ENCODE results near the gene SOAT2. TPM values are rescaled to one million over a fixed set of nuclear protein-coding genes. Genes with fewer than 3 reads are reported as not detected.

SOAT2 gene
- total RNA-seq, 1 donor from 2014 or later: 0.74 TPM

DNA sequence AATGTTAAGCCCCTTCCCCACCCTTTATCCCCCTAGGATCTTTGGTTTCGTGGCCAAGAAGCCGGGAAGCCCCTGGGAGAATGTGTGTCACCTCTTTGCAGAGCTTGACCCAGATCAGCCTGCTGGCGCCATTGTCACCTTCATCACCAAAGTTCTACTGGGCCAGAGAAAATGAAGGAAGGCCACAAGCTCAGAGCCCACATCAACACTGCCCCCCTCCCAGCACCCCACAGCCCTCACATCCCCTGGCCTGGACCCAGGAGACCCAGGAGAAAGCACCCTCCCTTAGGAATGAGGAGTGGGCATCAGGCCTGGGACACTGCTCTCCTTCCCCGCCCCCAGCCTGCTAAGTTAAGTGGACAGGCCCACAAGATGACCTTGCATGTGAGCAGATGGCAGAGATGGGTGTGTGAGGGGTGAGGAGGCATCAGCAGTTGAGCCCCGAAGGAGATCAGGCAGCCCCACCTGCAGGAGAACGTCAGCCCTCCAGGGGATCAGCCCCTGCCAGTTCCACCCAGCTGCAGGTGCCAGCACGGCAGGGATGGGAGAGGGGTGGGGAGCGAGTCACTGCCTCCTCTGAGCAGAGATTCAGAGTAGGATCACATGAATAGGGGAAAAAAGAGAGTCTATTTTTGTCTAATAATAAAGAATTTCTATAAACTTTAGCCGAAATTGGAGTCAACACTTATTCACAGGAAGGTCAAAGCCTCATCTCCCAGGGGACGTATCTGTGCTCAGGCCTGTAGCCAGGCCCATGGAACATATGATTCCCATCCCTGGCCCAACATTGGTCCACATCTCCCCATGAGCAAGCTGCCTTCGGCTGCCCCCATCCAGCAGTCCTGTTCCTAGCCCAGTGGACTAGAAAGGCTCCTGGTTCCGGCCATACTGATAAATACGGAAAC, 39.3 kb upstream of the SOAT2 start:
- H3K27ac ChIP-seq: peak overlapping the region; percentile 80
- peak in 1 of 2 donors; percentile 91 for DNase-seq (ENCODE audit: extremely low spot score in 2 of 2)
- no peak overlapping the region for H3K4me3 ChIP-seq
- H3K27me3 ChIP-seq: no peaks in the 10 kb centered on the region
- TF ChIP-seq POLR2AphosphoS5 (IDR thresholded peaks at IDR 0.05; ENCODE audit: insufficient read depth in 1 of 2, low read depth in 1 of 2) (peak; percentile 70 to 82), POLR2A (IDR thresholded peaks at IDR 0.05) (no peak)
- H3K4me1 ChIP-seq: peaks cover 88% of the 10 kb centered on the region
- no peaks in the 10 kb centered on the region for H3K9me3 ChIP-seq
- intact Hi-C loops (cut with DNase I): loop anchor here (10.0 kb wide), 1 partner anchor 131 kb away; no protein-coding TSS in a partner anchor
- H3K36me3 ChIP-seq: peaks cover 0 to 44% of the 10 kb centered on the region in 2 donors

DNA sequence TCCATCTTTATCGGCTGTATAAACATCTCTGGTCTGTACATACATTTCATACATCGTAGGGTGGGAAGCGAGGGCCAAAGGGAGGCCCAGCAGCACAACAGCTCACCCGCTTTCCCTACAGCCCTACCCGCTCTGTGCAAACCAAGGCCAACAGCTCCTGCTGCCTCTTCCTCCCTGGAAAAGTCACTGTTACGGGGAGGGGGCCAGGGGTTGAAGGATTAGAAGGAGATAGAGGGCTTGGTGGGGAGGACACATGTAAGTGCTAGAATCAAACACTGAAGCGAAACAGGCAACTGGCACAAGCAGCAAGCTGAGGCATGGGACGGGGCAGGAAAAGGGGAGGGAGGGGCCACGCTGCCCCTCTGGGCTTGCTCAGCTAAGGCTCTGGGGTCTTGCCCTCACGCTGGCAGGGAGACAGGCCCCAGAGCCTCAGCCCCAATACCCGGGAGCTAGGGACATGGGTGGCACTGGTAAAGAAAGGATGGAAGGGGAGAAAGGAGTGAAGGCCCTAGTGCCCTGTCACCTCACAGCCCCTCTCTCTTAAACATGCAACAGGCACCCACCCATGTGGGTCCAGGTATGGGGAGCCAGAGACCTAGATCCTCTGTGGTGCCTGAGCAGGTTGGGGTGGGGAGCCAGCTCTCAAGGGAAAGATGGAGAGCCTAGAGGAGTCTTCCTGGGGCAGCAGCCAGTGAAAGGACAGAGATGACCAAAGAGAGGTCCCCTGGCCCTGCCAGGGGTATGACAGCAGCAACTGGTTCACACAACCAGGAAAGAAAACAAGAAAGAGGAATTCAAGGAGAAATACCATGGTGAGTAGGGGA, 38.5 kb upstream of the SOAT2 start:
- TF ChIP-seq POLR2A (IDR thresholded peaks at IDR 0.05) (no peak), POLR2AphosphoS5 (IDR thresholded peaks at IDR 0.05; ENCODE audit: insufficient read depth in 1 of 2, low read depth in 1 of 2) (peak in 1 of 2 donors; percentile 6)
- peak in 1 of 2 donors; percentile 92 for DNase-seq (ENCODE audit: extremely low spot score in 2 of 2)
- no peaks in the 10 kb centered on the region for H3K9me3 ChIP-seq
- H3K4me3 ChIP-seq: no peak overlapping the region
- intact Hi-C loops (cut with DNase I): loop anchor here (10.0 kb wide), 1 partner anchor 130 kb away; no protein-coding TSS in a partner anchor
- peaks cover 0 to 36% of the 10 kb centered on the region in 2 donors for H3K36me3 ChIP-seq
- H3K4me1 ChIP-seq: peaks cover 89% of the 10 kb centered on the region
- no peaks in the 10 kb centered on the region for H3K27me3 ChIP-seq
- peak overlapping the region; percentile 80 for H3K27ac ChIP-seq

DNA sequence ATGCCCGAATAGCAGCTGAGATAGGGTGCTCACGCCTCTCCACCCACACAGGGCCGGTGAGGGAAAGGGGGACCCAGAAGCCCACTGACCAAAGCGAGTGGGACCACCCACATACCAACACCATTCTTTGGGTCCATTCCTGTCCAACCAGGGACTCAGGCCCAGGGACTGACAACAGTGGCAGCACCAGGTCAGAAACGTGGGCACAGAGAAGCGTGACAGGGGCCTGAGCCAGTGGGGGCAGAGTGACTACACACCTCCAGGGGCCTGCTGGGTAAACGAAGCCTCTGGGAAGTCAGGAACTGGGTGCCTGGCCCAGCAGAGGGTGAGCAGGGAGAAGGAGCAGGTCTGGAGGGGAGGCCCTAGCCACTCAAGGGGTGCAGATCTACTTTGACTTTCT, 37.8 kb upstream of the SOAT2 start:
- Histone ChIP-seq H3K4me3 (no peak overlapping the region), H3K4me1 (peaks cover 89% of the 10 kb centered on the region), H3K27me3 (no peaks in the 10 kb centered on the region), H3K27ac (peak overlapping the region; percentile 80), H3K36me3 (peaks cover 0 to 30% of the 10 kb centered on the region in 2 donors), H3K9me3 (no peaks in the 10 kb centered on the region)
- intact Hi-C loops (cut with DNase I): loop anchor here (10.0 kb wide), 1 partner anchor 129 kb away; no protein-coding TSS in a partner anchor
- DNase-seq (ENCODE audit: extremely low spot score in 2 of 2): peak in 1 of 2 donors; percentile 88
- TF ChIP-seq, protein P1, sequence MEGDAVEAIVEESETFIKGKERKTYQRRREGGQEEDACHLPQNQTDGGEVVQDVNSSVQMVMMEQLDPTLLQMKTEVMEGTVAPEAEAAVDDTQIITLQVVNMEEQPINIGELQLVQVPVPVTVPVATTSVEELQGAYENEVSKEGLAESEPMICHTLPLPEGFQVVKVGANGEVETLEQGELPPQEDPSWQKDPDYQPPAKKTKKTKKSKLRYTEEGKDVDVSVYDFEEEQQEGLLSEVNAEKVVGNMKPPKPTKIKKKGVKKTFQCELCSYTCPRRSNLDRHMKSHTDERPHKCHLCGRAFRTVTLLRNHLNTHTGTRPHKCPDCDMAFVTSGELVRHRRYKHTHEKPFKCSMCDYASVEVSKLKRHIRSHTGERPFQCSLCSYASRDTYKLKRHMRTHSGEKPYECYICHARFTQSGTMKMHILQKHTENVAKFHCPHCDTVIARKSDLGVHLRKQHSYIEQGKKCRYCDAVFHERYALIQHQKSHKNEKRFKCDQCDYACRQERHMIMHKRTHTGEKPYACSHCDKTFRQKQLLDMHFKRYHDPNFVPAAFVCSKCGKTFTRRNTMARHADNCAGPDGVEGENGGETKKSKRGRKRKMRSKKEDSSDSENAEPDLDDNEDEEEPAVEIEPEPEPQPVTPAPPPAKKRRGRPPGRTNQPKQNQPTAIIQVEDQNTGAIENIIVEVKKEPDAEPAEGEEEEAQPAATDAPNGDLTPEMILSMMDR (IDR thresholded peaks at IDR 0.05): no peak
- TF ChIP-seq POLR2A (IDR thresholded peaks at IDR 0.05) (no peak), POLR2AphosphoS5 (IDR thresholded peaks at IDR 0.05; ENCODE audit: insufficient read depth in 1 of 2, low read depth in 1 of 2) (no peak)

DNA sequence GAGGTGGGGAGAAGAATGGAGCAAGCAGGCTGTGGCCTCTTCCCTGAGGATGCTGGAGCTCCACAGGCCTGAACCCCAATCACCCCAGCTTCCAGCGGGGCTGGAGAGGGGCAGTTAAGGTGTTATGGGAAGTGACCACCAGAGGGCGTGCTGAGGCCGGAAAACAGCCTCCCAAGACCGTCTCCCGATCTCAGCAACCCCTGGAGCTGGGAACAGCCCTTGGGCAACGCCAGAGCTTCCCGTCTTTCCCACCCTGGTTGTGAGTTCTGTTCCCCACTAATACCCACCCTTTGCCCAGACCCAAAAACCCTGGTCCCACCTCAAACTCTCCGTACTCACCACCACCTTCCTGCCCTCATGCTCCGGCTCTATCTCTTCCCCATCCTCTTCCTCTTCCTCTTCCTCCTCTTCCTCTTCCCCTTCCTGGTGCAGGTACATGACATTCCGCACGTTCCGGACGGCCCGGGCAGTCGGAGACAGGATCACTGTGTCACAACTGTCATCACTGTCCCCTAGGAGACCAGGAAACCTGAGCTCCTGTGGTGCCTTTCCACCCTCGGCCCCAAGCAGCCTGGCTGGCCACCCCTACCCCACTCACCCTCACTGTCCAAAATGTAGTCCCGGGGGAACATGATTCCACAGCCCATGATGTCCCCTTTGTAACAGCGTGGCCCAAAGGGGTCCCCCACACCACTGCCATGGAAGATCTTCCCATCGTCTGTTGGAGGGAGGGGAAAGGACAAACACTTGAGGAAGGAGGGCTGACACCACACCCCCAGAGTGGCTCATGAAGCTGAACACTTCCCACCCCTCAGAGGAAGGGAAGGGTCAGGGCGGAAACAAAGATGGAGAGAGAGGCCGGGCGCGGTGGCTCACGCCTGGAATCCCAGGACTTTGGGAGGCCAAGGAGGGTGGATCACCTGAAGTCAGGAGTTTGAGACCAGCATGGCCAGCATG, 37.0 kb upstream of the SOAT2 start:
- Histone ChIP-seq H3K4me1 (peaks cover 89% of the 10 kb centered on the region), H3K27me3 (no peaks in the 10 kb centered on the region), H3K4me3 (no peak overlapping the region), H3K27ac (peak overlapping the region; percentile 80), H3K36me3 (peaks cover 0 to 22% of the 10 kb centered on the region in 2 donors), H3K9me3 (no peaks in the 10 kb centered on the region)
- TF ChIP-seq POLR2AphosphoS5 (IDR thresholded peaks at IDR 0.05; ENCODE audit: insufficient read depth in 1 of 2, low read depth in 1 of 2): peak in 1 of 2 donors; percentile 63
- TF ChIP-seq, protein P1 (IDR thresholded peaks at IDR 0.05): peak; percentile 88 to 97 (median 95)
- TF ChIP-seq POLR2A (IDR thresholded peaks at IDR 0.05): no peak
- DNase-seq (ENCODE audit: extremely low spot score in 2 of 2): peak in 1 of 2 donors; percentile 89
- intact Hi-C loops (cut with DNase I): loop anchor here (1.0 to 10.0 kb wide), 2 partner anchors 33 to 129 kb away; no protein-coding TSS in a partner anchor
